ENCODE measurements around the gene ARFGAP1. TPM values are rescaled to one million over a fixed set of nuclear protein-coding genes. Genes with fewer than 3 reads are reported as not detected.

ARFGAP1 gene
- total and polyA plus RNA-seq, 2 of the 8 experiments (the other 6 are each of a cell fraction or from before 2014, with no cell fraction given): 93.7 to 100 TPM

- no peak for TF ChIP-seq RFX5 (IDR thresholded peaks at IDR 0.05; ENCODE audit: borderline replicate concordance, low read depth, low read length)
- 0 out of 2 replicates have a peak, but pooled peaks have one; percentile 25 for TF ChIP-seq EGR1 (IDR thresholded peaks at IDR 0.05; ENCODE audit: borderline replicate concordance, low read depth, low read length)
- TF ChIP-seq HDAC6 (IDR thresholded peaks at IDR 0.05; ENCODE audit: low read depth, low read length): no peak
- no peak for TF ChIP-seq SIN3A (conservative IDR thresholded peaks at IDR 0.05 in 1 of 2, IDR thresholded peaks at IDR 0.05 in 1 of 2; ENCODE audit: low read depth in 1 of 2, low read length in 2 of 2)
- TF ChIP-seq CHD7 (IDR thresholded peaks at IDR 0.05; ENCODE audit: insufficient replicate concordance, low read length): no peak
- TF ChIP-seq MAFK (IDR thresholded peaks at IDR 0.05; ENCODE audit: low read depth, low read length): no peak
- TF ChIP-seq TAF7 (optimal IDR thresholded peaks at IDR 0.05; ENCODE audit: borderline replicate concordance, low read depth, low read length): no peak
- no peak for TF ChIP-seq POU5F1 (IDR thresholded peaks at IDR 0.05; ENCODE audit: low read depth, low read length)
- TF ChIP-seq CHD1 (IDR thresholded peaks at IDR 0.05; ENCODE audit: low read depth, low read length): no peak
- TF ChIP-seq SIX5 (IDR thresholded peaks at IDR 0.05; ENCODE audit: low read depth, low read length): no peak
Observed at GRCh38 chr20:63309261-63310071, 36.9 kb downstream of the ARFGAP1 start (continued).
